ENCODE data around the gene KCNN1.

DNA sequence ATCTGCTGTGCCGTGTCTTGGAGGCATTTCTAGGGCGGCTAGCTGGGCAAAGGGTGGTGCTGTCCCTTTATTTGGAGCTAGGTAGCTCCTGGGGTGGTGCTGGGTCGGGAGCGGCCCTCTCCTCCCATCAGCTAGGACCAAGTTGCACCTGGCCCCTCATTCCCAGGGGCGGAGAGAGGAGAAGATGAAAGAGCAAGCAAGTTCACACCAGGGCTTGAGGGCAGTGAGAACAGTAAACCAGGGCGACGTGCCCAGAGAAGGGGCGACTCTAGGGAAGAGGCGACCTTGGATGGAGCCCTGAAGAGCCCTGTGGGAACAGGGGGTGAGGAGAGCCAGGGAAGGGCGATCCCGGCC lies 17.0 kb upstream of the KCNN1 start:
- TF ChIP-seq POLR2AphosphoS5 (IDR thresholded peaks at IDR 0.05) (no peak), CTCF (IDR thresholded peaks at IDR 0.05 in 8 of 11, conservative IDR thresholded peaks at IDR 0.05 in 3 of 11) (no peak)

All from spleen (tissue), 7 donors.